ENCODE results near the gene SPATA20. TPM values are rescaled to one million over a fixed set of nuclear protein-coding genes. Genes with fewer than 3 reads are reported as not detected.

The SPATA20 gene
- total RNA-seq, 1 donor from 2014 or later: 25.8 TPM

DNA sequence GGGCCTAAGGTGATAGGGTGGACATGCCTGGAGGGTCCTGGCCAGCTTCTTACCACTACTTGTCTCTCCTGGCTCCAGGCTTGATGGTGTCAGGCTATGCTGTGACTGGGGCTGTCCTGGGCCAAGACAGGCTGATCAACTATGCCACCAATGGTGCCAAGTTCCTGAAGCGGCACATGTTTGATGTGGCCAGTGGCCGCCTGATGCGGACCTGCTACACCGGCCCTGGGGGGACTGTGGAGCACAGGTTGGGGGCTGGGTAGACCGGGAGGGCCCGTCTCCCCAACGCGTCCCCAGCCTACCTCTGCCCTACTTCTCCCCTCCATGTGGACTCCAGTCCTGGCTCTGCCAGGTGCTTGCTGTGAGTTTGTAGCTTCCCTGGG is 4.5 kb downstream of the SPATA20 start:
- Mint-ChIP-seq H3K9me3 (no peaks in the 10 kb centered on the region), H3K27ac (ENCODE audit: unreplicated experiment) (no peak overlapping the region), H3K27me3 (ENCODE audit: low read depth) (peaks cover 6% of the 10 kb centered on the region), H3K4me3 (no peak overlapping the region), H3K4me1 (peaks cover 5% of the 10 kb centered on the region), H3K36me3 (ENCODE audit: low read depth) (no peaks in the 10 kb centered on the region)
- TF ChIP-seq, protein P1, sequence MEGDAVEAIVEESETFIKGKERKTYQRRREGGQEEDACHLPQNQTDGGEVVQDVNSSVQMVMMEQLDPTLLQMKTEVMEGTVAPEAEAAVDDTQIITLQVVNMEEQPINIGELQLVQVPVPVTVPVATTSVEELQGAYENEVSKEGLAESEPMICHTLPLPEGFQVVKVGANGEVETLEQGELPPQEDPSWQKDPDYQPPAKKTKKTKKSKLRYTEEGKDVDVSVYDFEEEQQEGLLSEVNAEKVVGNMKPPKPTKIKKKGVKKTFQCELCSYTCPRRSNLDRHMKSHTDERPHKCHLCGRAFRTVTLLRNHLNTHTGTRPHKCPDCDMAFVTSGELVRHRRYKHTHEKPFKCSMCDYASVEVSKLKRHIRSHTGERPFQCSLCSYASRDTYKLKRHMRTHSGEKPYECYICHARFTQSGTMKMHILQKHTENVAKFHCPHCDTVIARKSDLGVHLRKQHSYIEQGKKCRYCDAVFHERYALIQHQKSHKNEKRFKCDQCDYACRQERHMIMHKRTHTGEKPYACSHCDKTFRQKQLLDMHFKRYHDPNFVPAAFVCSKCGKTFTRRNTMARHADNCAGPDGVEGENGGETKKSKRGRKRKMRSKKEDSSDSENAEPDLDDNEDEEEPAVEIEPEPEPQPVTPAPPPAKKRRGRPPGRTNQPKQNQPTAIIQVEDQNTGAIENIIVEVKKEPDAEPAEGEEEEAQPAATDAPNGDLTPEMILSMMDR (conservative IDR thresholded peaks at IDR 0.05): no peak
- no peak for DNase-seq (ENCODE audit: low read depth, low spot score)

DNA sequence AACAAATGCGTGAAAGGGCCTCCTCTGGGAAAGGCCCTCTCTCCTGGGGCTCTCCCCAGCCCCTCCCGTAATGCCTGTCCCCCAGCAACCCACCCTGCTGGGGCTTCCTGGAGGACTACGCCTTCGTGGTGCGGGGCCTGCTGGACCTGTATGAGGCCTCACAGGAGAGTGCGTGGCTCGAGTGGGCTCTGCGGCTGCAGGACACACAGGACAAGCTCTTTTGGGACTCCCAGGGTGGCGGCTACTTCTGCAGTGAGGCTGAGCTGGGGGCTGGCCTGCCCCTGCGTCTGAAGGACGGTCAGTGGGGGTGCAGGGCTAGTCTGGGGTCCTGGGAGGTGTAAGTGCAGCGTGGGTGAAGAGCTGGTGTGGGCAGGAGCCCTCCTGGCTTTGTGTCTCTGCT is 4.9 kb downstream of the SPATA20 start:
- no peak for DNase-seq (ENCODE audit: low read depth, low spot score)
- Mint-ChIP-seq H3K36me3 (ENCODE audit: low read depth) (no peaks in the 10 kb centered on the region), H3K4me3 (no peak overlapping the region), H3K27ac (ENCODE audit: unreplicated experiment) (no peak overlapping the region), H3K4me1 (peaks cover 5% of the 10 kb centered on the region), H3K27me3 (ENCODE audit: low read depth) (peaks cover 11% of the 10 kb centered on the region), H3K9me3 (no peaks in the 10 kb centered on the region)
- TF ChIP-seq, protein P1 (conservative IDR thresholded peaks at IDR 0.05): no peak

DNA sequence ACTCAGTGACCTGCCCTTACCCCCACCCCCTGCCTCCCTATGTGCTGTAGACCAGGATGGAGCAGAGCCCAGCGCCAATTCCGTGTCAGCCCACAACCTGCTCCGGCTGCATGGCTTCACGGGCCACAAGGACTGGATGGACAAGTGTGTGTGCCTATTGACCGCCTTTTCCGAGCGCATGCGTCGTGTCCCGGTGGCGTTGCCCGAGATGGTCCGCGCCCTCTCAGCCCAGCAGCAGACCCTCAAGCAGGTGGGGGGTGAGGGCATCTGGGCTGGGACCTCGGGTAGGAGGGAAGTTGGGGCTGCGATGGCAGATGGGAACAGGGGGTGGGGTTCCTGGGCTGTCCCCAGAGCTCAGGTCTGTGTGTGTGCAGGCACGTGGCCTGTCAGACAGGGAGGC is 7.2 kb downstream of the SPATA20 start:
- no peaks in the 10 kb centered on the region for H3K9me3 Mint-ChIP-seq
- H3K27me3 Mint-ChIP-seq (ENCODE audit: low read depth): peaks cover 34% of the 10 kb centered on the region
- no peak overlapping the region for H3K27ac Mint-ChIP-seq (ENCODE audit: unreplicated experiment)
- H3K4me1 Mint-ChIP-seq: peaks cover 13% of the 10 kb centered on the region
- TF ChIP-seq, protein P1 (conservative IDR thresholded peaks at IDR 0.05): no peak
- H3K4me3 Mint-ChIP-seq: no peak overlapping the region
- H3K36me3 Mint-ChIP-seq (ENCODE audit: low read depth): no peaks in the 10 kb centered on the region
- DNase-seq (ENCODE audit: low read depth, low spot score): no peak

- TF ChIP-seq, protein P1 (conservative IDR thresholded peaks at IDR 0.05): no peak
- H3K4me3 Mint-ChIP-seq: no peak overlapping the region
- H3K4me1 Mint-ChIP-seq: peaks cover 15% of the 10 kb centered on the region
- H3K27ac Mint-ChIP-seq (ENCODE audit: unreplicated experiment): no peak overlapping the region
- peaks cover 51% of the 10 kb centered on the region for H3K27me3 Mint-ChIP-seq (ENCODE audit: low read depth)
- no peak for DNase-seq (ENCODE audit: low read depth, low spot score)
- H3K9me3 Mint-ChIP-seq: no peaks in the 10 kb centered on the region
- H3K36me3 Mint-ChIP-seq (ENCODE audit: low read depth): no peaks in the 10 kb centered on the region
These were observed 9.8 kb downstream of the SPATA20 start for GRCh38 chr17:50556803-50557202.

DNA sequence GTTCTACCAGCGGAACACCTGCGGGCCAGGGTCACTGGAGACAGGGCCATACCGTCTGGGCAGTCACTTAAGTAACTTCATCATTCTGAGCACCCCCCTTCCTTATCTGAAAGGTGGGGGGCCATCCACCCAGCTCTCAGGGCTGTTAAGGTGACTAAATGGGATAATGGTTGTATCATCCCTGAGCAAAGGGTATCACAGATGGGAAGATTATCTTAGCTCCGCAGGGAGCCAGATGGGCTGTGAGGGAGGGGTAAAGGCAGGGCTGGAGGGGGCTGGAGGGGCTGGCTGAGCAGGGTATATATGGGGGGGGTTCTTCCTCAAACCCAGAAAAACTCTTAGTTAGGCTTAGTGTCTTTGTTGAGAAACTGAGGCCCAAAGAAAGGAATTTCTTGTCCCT is 10.7 kb downstream of the SPATA20 start:
- TF ChIP-seq, protein P1 (conservative IDR thresholded peaks at IDR 0.05): no peak
- Mint-ChIP-seq H3K36me3 (ENCODE audit: low read depth) (no peaks in the 10 kb centered on the region), H3K4me3 (peak overlapping the region; percentile 72), H3K27me3 (ENCODE audit: low read depth) (peaks cover 59% of the 10 kb centered on the region), H3K27ac (ENCODE audit: unreplicated experiment) (no peak overlapping the region), H3K4me1 (peaks cover 20% of the 10 kb centered on the region), H3K9me3 (no peaks in the 10 kb centered on the region)
- no peak for DNase-seq (ENCODE audit: low read depth, low spot score)

DNA sequence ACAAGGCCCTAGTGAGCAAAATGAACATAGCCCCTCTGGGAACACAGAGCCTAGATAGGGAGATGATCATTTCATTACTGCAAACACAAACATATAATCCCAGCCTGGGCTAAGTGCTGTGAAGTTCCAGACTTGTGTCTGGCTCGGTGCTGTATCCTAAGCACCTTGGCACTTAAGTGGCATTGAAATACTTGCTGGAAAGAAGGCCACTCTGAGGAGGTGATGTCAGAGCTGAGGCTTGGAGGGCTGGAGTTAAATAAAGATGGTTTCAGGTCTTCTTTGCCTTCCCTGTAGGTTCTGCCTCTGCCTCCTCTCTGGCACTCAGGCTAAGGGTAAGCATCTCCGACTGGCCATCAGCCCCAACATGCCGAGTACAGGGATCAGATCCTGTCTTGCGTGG is 11.1 kb downstream of the SPATA20 start:
- Mint-ChIP-seq H3K9me3 (no peaks in the 10 kb centered on the region), H3K4me1 (peaks cover 20% of the 10 kb centered on the region), H3K4me3 (peak overlapping the region; percentile 72), H3K27ac (ENCODE audit: unreplicated experiment) (no peak overlapping the region), H3K36me3 (ENCODE audit: low read depth) (no peaks in the 10 kb centered on the region), H3K27me3 (ENCODE audit: low read depth) (peaks cover 64% of the 10 kb centered on the region)
- no peak for DNase-seq (ENCODE audit: low read depth, low spot score)
- TF ChIP-seq, protein P1 (conservative IDR thresholded peaks at IDR 0.05): no peak

All from neural crest cell (in vitro differentiated cells).